ENCODE measurements around the gene FOXP1.

Gene FOXP1

DNA sequence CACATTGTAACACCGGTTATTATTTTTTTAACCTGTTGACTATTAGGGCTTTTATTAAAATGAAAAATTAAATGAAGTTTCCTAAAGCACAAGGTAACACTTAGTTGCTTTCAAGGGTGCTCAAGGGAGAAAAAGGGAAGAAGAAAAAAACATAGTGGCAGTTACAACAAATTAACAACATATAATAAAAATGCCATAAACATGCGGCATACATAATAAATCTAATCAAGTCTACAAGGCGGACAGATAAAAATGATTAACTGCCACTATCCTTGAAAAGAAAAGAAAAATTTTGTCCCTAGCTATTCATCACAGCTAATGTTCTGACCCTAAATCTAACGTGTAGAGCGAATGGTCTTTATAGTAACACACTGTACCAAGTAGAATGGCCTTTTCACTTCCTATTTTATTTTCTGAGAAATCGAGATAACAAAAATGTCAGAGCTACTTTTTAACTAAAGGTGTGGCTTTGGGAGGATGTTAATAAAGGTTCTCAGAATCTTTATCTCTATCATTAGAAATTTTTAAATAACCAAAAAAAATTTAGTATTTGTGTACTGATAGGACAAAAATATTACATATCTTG lies 194.9 kb downstream of the FOXP1 start:
- peaks cover 60% of the 10 kb centered on the region for H3K4me1 ChIP-seq (ENCODE audit: insufficient read depth, low read length)
- no peak overlapping the region for H3K9ac ChIP-seq (ENCODE audit: low read length)
- no peaks in the 10 kb centered on the region for H3K9me3 ChIP-seq (ENCODE audit: low read length)
- H3K27ac ChIP-seq (ENCODE audit: low read depth, low read length) = no peak overlapping the region
- no peaks in the 10 kb centered on the region for H3K36me3 ChIP-seq (ENCODE audit: insufficient read depth, low read length)
- H3K4me3 ChIP-seq (ENCODE audit: low read depth in 1 of 2, low read length in 2 of 2) = no peak overlapping the region
- H3K27me3 ChIP-seq (ENCODE audit: control insufficient read depth in 1 of 2, insufficient read depth in 2 of 2, low read length in 2 of 2) = no peaks in the 10 kb centered on the region

DNA sequence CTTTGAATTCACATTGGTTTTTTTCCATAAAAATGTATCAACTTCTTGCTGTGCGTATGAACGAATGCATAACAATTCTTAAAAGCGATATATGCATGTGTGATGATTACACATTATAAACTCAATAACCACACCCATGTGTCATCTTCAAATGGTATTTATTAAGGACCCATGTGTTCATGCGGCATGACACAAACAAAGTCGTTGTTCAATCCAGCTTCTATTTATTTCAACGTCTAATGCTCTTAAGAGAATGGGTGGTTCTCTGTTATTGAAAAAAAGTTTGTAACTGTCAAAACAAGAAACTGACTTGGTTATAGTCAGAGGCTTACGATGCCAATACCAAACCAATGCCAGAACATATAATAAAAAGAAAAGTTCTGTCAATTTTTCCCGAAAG lies 195.9 kb downstream of the FOXP1 start:
- Histone ChIP-seq H3K4me3 (ENCODE audit: low read depth in 1 of 2, low read length in 2 of 2) (no peak overlapping the region), H3K27me3 (ENCODE audit: control insufficient read depth in 1 of 2, insufficient read depth in 2 of 2, low read length in 2 of 2) (no peaks in the 10 kb centered on the region), H3K9me3 (ENCODE audit: low read length) (no peaks in the 10 kb centered on the region), H3K36me3 (ENCODE audit: insufficient read depth, low read length) (no peaks in the 10 kb centered on the region), H3K9ac (ENCODE audit: low read length) (no peak overlapping the region), H3K27ac (ENCODE audit: low read depth, low read length) (no peak overlapping the region), H3K4me1 (ENCODE audit: insufficient read depth, low read length) (peaks cover 59% of the 10 kb centered on the region)

DNA sequence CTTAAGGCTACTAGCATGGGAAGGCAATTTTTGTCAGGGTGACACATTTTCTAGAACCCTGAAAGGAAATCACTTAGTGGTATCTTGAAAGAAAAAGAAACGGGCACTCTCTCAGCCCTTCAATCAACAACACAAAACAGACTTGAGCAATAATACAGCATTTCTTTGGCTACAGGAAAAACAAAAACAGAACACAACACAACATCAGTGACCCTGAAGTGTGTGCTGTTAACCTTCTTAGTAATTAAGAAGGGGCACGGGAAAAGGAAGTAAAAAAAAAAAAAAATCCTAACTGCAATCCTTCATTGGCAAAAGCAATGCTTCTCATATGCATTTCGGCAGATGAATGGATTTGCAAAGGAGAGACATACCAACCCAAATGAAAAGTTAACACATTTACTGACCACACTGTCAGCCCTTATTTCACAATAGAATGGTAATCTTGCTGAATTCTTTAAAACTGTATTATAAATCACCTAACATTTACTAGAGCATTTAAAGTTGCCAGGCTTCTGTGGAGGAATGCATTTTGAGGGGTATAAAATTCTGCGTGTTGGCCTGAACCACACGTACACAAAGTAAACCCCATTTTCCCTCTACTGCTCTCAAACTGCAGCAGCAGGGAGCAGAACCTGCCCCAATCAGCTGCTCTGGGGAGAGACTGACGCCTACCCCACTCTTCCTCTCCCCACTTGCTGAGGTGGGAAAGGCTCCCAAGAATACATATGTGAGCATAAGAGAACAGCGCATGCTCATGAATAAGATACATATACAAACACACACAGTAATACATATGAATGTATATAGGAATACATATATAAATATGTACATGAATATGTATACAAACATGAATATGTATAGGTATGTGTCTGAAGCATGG lies 198.5 kb downstream of the FOXP1 start:
- Histone ChIP-seq H3K27me3 (ENCODE audit: control insufficient read depth in 1 of 2, insufficient read depth in 2 of 2, low read length in 2 of 2) (no peaks in the 10 kb centered on the region), H3K9me3 (ENCODE audit: low read length) (no peaks in the 10 kb centered on the region), H3K27ac (ENCODE audit: low read depth, low read length) (no peak overlapping the region), H3K9ac (ENCODE audit: low read length) (no peak overlapping the region), H3K4me1 (ENCODE audit: insufficient read depth, low read length) (peaks cover 41% of the 10 kb centered on the region), H3K4me3 (ENCODE audit: low read depth in 1 of 2, low read length in 2 of 2) (no peak overlapping the region), H3K36me3 (ENCODE audit: insufficient read depth, low read length) (no peaks in the 10 kb centered on the region)

DNA sequence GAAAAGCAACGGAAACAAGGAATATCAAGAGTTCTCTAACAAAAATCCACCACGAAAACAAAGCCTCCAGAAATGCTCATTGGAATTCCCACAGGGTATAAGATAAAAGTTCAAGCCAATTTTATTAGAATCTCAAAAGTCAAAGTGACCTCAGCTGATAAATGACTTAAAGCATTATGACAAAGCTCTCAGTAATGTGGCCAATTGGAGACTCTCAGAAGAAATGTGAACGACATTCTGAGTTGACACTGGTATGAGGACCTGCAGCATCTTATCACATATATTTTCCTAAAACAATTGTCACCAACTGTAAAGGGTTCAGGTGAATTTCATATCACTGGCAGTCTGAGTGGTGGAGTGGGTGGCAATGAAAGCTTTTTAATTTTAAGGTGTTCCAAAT lies 199.1 kb downstream of the FOXP1 start:
- no peak overlapping the region for H3K27ac ChIP-seq (ENCODE audit: low read depth, low read length)
- H3K9ac ChIP-seq (ENCODE audit: low read length) = no peak overlapping the region
- no peak overlapping the region for H3K4me3 ChIP-seq (ENCODE audit: low read depth in 1 of 2, low read length in 2 of 2)
- H3K27me3 ChIP-seq (ENCODE audit: control insufficient read depth in 1 of 2, insufficient read depth in 2 of 2, low read length in 2 of 2) = no peaks in the 10 kb centered on the region
- H3K4me1 ChIP-seq (ENCODE audit: insufficient read depth, low read length) = peaks cover 40% of the 10 kb centered on the region
- H3K36me3 ChIP-seq (ENCODE audit: insufficient read depth, low read length) = no peaks in the 10 kb centered on the region
- H3K9me3 ChIP-seq (ENCODE audit: low read length) = no peaks in the 10 kb centered on the region

DNA sequence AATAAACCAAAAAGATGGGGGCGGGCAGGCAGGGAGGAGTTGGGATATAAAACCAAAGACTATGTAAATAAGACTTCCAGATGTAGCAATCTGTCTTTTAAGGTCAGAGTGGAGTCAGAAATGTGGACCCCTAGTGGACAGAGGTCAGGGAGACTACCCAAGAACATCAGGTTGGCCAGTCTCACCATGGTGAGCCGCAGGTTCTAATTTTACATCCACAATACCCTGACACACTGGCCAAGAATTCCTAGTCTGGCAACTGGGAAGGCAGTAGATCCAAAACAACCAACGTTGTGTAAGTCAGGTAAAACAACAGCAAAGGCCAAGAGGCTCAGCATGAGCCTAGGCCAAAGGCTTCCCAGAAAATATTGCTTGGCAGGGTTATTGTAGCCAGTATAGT lies 203.4 kb downstream of the FOXP1 start:
- H3K4me3 ChIP-seq (ENCODE audit: low read depth in 1 of 2, low read length in 2 of 2) = no peak overlapping the region
- no peak overlapping the region for H3K27ac ChIP-seq (ENCODE audit: low read depth, low read length)
- H3K27me3 ChIP-seq (ENCODE audit: control insufficient read depth in 1 of 2, insufficient read depth in 2 of 2, low read length in 2 of 2) = no peaks in the 10 kb centered on the region
- H3K9me3 ChIP-seq (ENCODE audit: low read length) = no peaks in the 10 kb centered on the region
- H3K4me1 ChIP-seq (ENCODE audit: insufficient read depth, low read length) = peaks cover 20% of the 10 kb centered on the region
- H3K36me3 ChIP-seq (ENCODE audit: insufficient read depth, low read length) = no peaks in the 10 kb centered on the region
- H3K9ac ChIP-seq (ENCODE audit: low read length) = no peak overlapping the region

DNA sequence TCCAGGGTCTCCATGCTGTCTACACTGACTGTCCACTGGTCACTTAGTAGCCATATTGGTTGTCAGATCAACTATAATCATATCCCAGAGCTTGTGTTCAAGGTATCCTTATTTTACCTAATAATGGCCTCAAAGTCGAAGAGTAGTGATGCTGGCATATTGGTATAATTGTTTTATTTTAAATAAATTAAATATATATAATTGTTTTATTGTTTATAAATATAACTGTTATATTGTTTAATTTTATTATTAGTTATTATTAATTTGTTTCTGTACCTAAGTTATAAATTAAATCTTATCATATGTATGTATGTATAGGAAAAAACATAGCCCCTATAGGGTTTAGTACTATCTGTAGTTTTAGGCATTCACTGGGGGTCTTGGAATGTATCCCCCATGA lies 205.0 kb downstream of the FOXP1 start:
- Histone ChIP-seq H3K27ac (ENCODE audit: low read depth, low read length) (no peak overlapping the region), H3K9me3 (ENCODE audit: low read length) (no peaks in the 10 kb centered on the region), H3K4me3 (ENCODE audit: low read depth in 1 of 2, low read length in 2 of 2) (no peak overlapping the region), H3K9ac (ENCODE audit: low read length) (no peak overlapping the region), H3K4me1 (ENCODE audit: insufficient read depth, low read length) (peaks cover 11% of the 10 kb centered on the region), H3K36me3 (ENCODE audit: insufficient read depth, low read length) (no peaks in the 10 kb centered on the region), H3K27me3 (ENCODE audit: control insufficient read depth in 1 of 2, insufficient read depth in 2 of 2, low read length in 2 of 2) (no peaks in the 10 kb centered on the region)

DNA sequence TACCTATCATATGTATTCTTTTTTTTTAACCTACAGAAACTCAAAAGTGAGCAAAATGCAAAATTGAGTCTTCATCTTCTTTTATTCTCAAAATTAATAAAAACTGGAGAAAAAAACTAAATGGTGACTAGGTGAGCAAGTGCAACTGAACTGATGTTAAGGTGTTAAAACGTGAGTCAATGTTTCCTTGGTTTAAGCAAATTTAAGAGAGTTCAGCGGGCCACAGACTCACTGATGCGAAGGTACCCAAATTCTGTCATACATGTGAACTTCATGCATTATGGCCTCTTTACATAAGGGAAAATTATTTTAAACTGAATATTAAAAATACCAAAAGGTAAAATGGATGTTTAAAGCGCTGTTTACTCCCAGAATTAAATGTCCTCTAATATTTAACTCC lies 206.6 kb downstream of the FOXP1 start:
- H3K27ac ChIP-seq (ENCODE audit: low read depth, low read length) = no peak overlapping the region
- no peaks in the 10 kb centered on the region for H3K9me3 ChIP-seq (ENCODE audit: low read length)
- no peaks in the 10 kb centered on the region for H3K27me3 ChIP-seq (ENCODE audit: control insufficient read depth in 1 of 2, insufficient read depth in 2 of 2, low read length in 2 of 2)
- no peak overlapping the region for H3K9ac ChIP-seq (ENCODE audit: low read length)
- H3K4me3 ChIP-seq (ENCODE audit: low read depth in 1 of 2, low read length in 2 of 2) = no peak overlapping the region
- H3K4me1 ChIP-seq (ENCODE audit: insufficient read depth, low read length) = peaks cover 11% of the 10 kb centered on the region
- no peaks in the 10 kb centered on the region for H3K36me3 ChIP-seq (ENCODE audit: insufficient read depth, low read length)

DNA sequence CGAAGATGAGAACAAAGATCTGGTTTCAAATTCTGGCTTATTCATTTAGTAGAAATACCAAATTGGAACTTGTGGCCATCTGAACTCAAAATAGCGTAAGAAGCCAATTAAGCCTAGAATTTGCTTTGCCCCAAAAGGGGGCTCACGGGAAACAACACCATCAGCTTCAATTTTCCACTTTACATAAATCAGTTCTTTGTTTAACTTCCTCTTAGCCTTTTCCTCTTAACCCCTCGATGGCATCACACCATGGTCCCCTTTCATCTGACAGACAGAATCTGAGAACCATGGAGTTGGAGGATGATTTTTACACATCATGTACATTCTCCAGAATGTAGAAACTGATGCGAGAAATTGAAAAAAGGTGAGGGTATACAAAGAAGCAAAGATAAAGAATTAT lies 207.0 kb downstream of the FOXP1 start:
- H3K27ac ChIP-seq (ENCODE audit: low read depth, low read length) = no peak overlapping the region
- no peaks in the 10 kb centered on the region for H3K27me3 ChIP-seq (ENCODE audit: control insufficient read depth in 1 of 2, insufficient read depth in 2 of 2, low read length in 2 of 2)
- H3K36me3 ChIP-seq (ENCODE audit: insufficient read depth, low read length) = no peaks in the 10 kb centered on the region
- peaks cover 11% of the 10 kb centered on the region for H3K4me1 ChIP-seq (ENCODE audit: insufficient read depth, low read length)
- H3K9ac ChIP-seq (ENCODE audit: low read length) = no peak overlapping the region
- no peak overlapping the region for H3K4me3 ChIP-seq (ENCODE audit: low read depth in 1 of 2, low read length in 2 of 2)
- no peaks in the 10 kb centered on the region for H3K9me3 ChIP-seq (ENCODE audit: low read length)

DNA sequence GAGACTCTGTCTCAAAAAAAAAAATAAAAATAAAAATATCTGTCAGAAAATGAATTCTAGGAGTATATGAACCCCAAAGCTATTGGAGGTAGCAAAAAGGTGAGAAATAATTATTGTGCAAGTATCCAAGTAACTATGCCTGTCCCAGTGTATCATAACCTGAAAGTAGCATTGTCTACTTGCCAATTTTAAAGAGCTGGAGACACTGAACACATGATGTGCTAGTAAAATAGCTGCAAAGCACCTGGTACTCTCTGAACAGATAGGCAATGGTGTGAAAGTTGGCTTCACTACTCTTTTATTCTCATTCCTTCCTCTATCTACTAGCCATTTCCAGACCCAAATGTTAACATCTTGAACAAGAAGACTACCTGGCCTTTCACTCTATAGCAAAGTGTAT lies 208.9 kb downstream of the FOXP1 start:
- Histone ChIP-seq H3K27me3 (ENCODE audit: control insufficient read depth in 1 of 2, insufficient read depth in 2 of 2, low read length in 2 of 2) (no peaks in the 10 kb centered on the region), H3K9ac (ENCODE audit: low read length) (no peak overlapping the region), H3K36me3 (ENCODE audit: insufficient read depth, low read length) (no peaks in the 10 kb centered on the region), H3K9me3 (ENCODE audit: low read length) (no peaks in the 10 kb centered on the region), H3K4me3 (ENCODE audit: low read depth in 1 of 2, low read length in 2 of 2) (no peak overlapping the region), H3K27ac (ENCODE audit: low read depth, low read length) (no peak overlapping the region), H3K4me1 (ENCODE audit: insufficient read depth, low read length) (peaks cover 20% of the 10 kb centered on the region)

DNA sequence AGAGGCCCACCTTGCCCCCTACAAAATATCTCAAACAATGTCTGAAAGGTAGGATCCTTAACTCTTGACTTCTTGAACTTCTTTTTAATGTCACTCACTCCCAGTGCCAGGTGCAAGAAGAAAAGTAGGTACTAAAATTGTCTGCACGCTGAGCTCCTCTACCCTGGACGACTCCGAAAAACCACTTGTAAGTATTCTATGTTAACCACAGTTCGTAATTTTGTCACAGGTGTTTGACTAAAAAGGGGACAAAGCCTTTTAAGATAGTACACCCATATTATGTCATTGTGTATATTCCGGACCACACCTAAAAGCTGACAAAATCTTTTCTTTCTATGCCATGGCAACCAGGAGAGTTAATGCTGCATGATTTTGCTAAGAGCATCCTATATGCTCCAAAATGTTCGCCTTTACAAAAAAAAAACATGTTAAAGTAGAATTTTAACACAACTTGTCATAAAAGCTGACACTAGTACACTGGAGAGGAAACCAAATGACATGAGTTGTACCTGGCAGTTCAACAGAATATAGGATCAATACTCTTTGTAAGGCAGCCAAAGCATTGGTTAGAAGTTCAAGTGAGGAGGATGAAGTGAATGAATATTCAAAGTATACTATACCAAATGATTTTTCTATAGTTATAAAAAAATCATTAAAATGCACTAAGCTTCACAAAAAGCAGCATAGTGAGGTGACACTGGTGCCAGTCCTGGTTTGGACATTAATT lies 210.5 kb downstream of the FOXP1 start:
- Histone ChIP-seq H3K27me3 (ENCODE audit: control insufficient read depth in 1 of 2, insufficient read depth in 2 of 2, low read length in 2 of 2) (no peaks in the 10 kb centered on the region), H3K27ac (ENCODE audit: low read depth, low read length) (no peak overlapping the region), H3K9me3 (ENCODE audit: low read length) (no peaks in the 10 kb centered on the region), H3K36me3 (ENCODE audit: insufficient read depth, low read length) (no peaks in the 10 kb centered on the region), H3K9ac (ENCODE audit: low read length) (no peak overlapping the region), H3K4me1 (ENCODE audit: insufficient read depth, low read length) (peaks cover 18% of the 10 kb centered on the region), H3K4me3 (ENCODE audit: low read depth in 1 of 2, low read length in 2 of 2) (no peak overlapping the region)

DNA sequence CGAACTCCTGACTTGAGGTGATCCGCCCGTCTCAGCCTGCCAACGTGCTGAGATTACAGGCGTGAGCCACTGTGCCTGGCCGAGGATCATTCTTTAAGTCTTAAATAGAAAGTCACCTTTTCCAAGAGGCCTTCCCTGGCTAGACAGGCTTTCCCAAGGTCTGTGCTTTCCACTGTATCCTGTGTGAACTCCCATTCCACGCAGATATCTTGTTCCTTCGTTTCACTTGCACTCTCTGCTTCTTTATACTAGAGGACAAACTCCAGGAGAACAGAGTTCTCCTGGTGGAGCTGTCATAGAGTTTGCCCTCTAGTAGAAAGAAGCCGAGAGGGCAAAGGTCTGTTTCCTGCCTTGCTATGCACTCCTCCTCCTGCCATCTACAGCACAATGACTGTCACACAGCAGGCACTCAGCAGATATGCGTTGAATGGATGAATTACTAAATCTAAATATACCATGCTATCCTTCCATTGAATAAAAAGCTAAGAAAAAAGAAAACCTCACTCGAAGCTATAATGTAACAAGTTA lies 211.2 kb downstream of the FOXP1 start:
- H3K4me1 ChIP-seq (ENCODE audit: insufficient read depth, low read length) = peaks cover 18% of the 10 kb centered on the region

More for the DNA sequence above, 211.2 kb downstream of the FOXP1 start:
- Histone ChIP-seq H3K27me3 (ENCODE audit: control insufficient read depth in 1 of 2, insufficient read depth in 2 of 2, low read length in 2 of 2) (no peaks in the 10 kb centered on the region), H3K9ac (ENCODE audit: low read length) (no peak overlapping the region), H3K27ac (ENCODE audit: low read depth, low read length) (no peak overlapping the region), H3K4me3 (ENCODE audit: low read depth in 1 of 2, low read length in 2 of 2) (no peak overlapping the region), H3K36me3 (ENCODE audit: insufficient read depth, low read length) (no peaks in the 10 kb centered on the region), H3K9me3 (ENCODE audit: low read length) (no peaks in the 10 kb centered on the region)
